ENCODE data around the gene RPTOR.

RPTOR gene

GRCh38 chr17:80886641-80887573 is 342.3 kb downstream of the RPTOR start:
- DNase-seq = peak in 1 of 14 donors; percentile 40

- DNase-seq = no peak
Measured at GRCh38 chr17:80887639-80888175, 343.1 kb downstream of the RPTOR start.

GRCh38 chr17:80888276-80889160 is 343.9 kb downstream of the RPTOR start:
- DNase-seq = no peak

- no peak for DNase-seq
Measured at GRCh38 chr17:80889231-80890195, 344.9 kb downstream of the RPTOR start.

GRCh38 chr17:80890196-80890920 is 345.7 kb downstream of the RPTOR start:
- no peak for DNase-seq

- DNase-seq = no peak
Measured at GRCh38 chr17:80890921-80891396, 346.3 kb downstream of the RPTOR start.

GRCh38 chr17:80891397-80892018 is 346.9 kb downstream of the RPTOR start:
- peak in 1 of 14 donors; percentile 48 for DNase-seq

GRCh38 chr17:80892019-80892855 is 347.6 kb downstream of the RPTOR start:
- DNase-seq = no peak

GRCh38 chr17:80892900-80893603 is 348.4 kb downstream of the RPTOR start:
- no peak for DNase-seq

- DNase-seq = no peak
Measured at GRCh38 chr17:80893604-80894438, 349.2 kb downstream of the RPTOR start.

- DNase-seq = no peak
Measured at GRCh38 chr17:80894439-80894721, 349.7 kb downstream of the RPTOR start.

- no peak for DNase-seq
Measured at GRCh38 chr17:80894726-80895125, 350.1 kb downstream of the RPTOR start.

- DNase-seq = no peak
Measured at GRCh38 chr17:80895366-80895765, 350.7 kb downstream of the RPTOR start.

- no peak for DNase-seq
Measured at GRCh38 chr17:80898716-80899115, 354.1 kb downstream of the RPTOR start.

GRCh38 chr17:80899402-80900268 is 355.0 kb downstream of the RPTOR start:
- DNase-seq = no peak

- DNase-seq = no peak
Measured at GRCh38 chr17:80901319-80901718, 356.7 kb downstream of the RPTOR start.

All from C1 segment of cervical spinal cord (tissue), 14 donors.